Anterior cingulate cortex (tissue), 58 donors: ENCODE data around the gene LEF1.
A peak's percentile ranks its signal among the peaks of the same experiment; 100 is the strongest.
"Not testable (repeated sequence)": the region's sequence is repeated elsewhere in the genome, so short reads cannot be mapped to it uniquely, and the experiment has no call there.

Experiments used
- DNase-seq, 58 donors: peaks; one replicate each; lab custom pipeline; 2025; lab: John Stamatoyannopoulos, UW

The LEF1 gene

GRCh38 chr4:108043526-108043925 lies 125.2 kb downstream of the LEF1 start:
- no peak for DNase-seq

- no peak for DNase-seq
Measured at GRCh38 chr4:108042927-108043326, 125.8 kb downstream of the LEF1 start.

GRCh38 chr4:108037884-108038283 lies 130.8 kb downstream of the LEF1 start:
- DNase-seq, result no peak

GRCh38 chr4:108036213-108036612 lies 132.5 kb downstream of the LEF1 start:
- DNase-seq, result no peak

- no peak for DNase-seq
Measured at GRCh38 chr4:108035691-108036090, 133.0 kb downstream of the LEF1 start.

GRCh38 chr4:108034565-108034964 lies 134.2 kb downstream of the LEF1 start:
- no peak for DNase-seq

- DNase-seq, result no peak
Measured at GRCh38 chr4:108033348-108033747, 135.4 kb downstream of the LEF1 start.

- no peak for DNase-seq
Measured at GRCh38 chr4:108031427-108032083, 137.2 kb downstream of the LEF1 start.

- peak in 23 of 58 donors; percentile 2 to 44 (median 14) for DNase-seq
Measured at GRCh38 chr4:108030332-108030731, 138.4 kb downstream of the LEF1 start.

GRCh38 chr4:108029731-108030130 lies 139.0 kb downstream of the LEF1 start:
- no peak for DNase-seq

GRCh38 chr4:108029016-108029720 lies 139.6 kb downstream of the LEF1 start:
- DNase-seq, result peak in 1 of 58 donors; percentile 7

GRCh38 chr4:108024878-108025165 lies 143.9 kb downstream of the LEF1 start:
- DNase-seq, result no peak

GRCh38 chr4:108024085-108024877 lies 144.5 kb downstream of the LEF1 start:
- DNase-seq, result no peak

GRCh38 chr4:108018884-108019187 lies 149.9 kb downstream of the LEF1 start:
- no peak for DNase-seq

GRCh38 chr4:108018040-108018883 lies 150.5 kb downstream of the LEF1 start:
- peak in 56 of 58 donors; percentile 3 to 91 (median 54) for DNase-seq

GRCh38 chr4:108013955-108014354 lies 154.8 kb downstream of the LEF1 start:
- no peak for DNase-seq

GRCh38 chr4:108013327-108013726 lies 155.4 kb downstream of the LEF1 start:
- DNase-seq, result no peak

- not testable (repeated sequence) for DNase-seq
Measured at GRCh38 chr4:108012382-108012781, 156.3 kb downstream of the LEF1 start.

GRCh38 chr4:108010167-108010566 lies 158.6 kb downstream of the LEF1 start:
- DNase-seq, result peak in 1 of 58 donors; percentile 10

GRCh38 chr4:108008721-108009120 lies 160.0 kb downstream of the LEF1 start:
- no peak for DNase-seq

GRCh38 chr4:108007984-108008383 lies 160.7 kb downstream of the LEF1 start:
- no peak for DNase-seq
